ENCODE measurements around the gene MTHFSD.

Gene MTHFSD

DNA sequence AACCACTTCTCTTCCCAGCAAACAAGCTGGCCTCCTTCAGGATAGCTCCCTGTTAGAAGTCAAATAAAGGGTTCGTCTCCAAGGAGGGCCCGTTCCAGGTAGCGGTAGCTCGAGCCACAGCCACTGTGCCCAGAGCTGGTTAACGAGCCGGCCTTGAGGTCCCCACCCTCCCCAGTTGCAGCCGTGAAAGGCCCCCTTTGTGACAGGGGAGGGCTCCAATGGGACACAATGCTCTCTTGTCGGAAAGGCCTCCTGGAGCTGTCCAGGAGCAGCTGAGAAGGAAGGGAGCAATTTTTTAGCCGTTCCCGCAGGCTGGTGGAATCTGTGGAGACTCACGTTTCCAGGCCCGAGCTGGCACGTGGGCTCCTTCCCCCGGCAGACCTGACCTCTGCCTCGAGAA is 74.6 kb downstream of the MTHFSD start:
- no peak for DNase-seq
